ENCODE data around the gene SPATA9. TPM values are rescaled to one million over a fixed set of nuclear protein-coding genes. Genes with fewer than 3 reads are reported as not detected.
"Not testable (repeated sequence)": the region's sequence is repeated elsewhere in the genome, so short reads cannot be mapped to it uniquely, and the experiment has no call there.

The SPATA9 gene
- total and polyA plus RNA-seq, 7 donors: 0.36 to 1.1 TPM; not detected in 5

DNA sequence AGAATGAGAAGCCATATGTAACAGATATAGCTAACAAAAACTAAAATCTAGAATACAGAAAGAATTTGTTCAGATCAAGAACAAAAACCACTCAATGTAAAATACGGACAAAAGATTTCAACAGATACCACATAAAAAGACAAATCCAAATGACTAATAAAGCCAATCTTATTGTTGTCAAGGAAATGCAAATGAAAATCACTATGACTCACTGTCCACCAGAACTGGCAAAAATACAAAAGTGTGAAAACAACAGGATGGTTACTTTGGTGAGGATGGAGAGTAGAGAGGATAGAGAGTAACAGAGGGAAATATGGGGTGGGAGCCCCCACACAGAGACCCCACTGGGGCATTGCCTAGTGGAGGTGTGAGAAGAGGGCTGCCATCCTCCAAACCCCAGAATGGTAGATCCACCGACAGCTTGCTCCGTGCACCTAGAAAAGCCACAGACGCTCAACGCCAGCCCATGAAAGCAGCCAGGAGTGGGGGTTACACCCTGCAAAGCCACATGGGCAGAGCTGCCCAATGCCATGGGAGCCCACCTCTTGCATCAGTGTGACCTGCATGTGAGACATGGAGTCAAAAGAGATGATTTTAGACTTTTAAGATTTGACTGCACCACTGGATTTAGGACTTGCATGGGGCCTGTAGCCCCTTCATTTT is 33.1 kb upstream of the SPATA9 start:
- no peak overlapping the region for H3K27ac ChIP-seq
- no peak overlapping the region for H3K4me3 ChIP-seq
- H3K4me1 ChIP-seq: peaks cover 0 to 11% (median 5%) of the 10 kb centered on the region in 4 donors
- intact Hi-C loops (cut with DNase I): no loop called here
- H3K9me3 ChIP-seq: no peaks in the 10 kb centered on the region
- no peaks in the 10 kb centered on the region for H3K27me3 ChIP-seq
- WGBS, 2 donors: 86 to 87% methylated on average over 5 of the region's 5 CpGs
- H3K36me3 ChIP-seq: no peaks in the 10 kb centered on the region
- TF ChIP-seq EP300 (IDR thresholded peaks at IDR 0.05) (no peak), POLR2AphosphoS5 (IDR thresholded peaks at IDR 0.05) (no peak), POLR2A (IDR thresholded peaks at IDR 0.05) (no peak)
- TF ChIP-seq, protein P1, sequence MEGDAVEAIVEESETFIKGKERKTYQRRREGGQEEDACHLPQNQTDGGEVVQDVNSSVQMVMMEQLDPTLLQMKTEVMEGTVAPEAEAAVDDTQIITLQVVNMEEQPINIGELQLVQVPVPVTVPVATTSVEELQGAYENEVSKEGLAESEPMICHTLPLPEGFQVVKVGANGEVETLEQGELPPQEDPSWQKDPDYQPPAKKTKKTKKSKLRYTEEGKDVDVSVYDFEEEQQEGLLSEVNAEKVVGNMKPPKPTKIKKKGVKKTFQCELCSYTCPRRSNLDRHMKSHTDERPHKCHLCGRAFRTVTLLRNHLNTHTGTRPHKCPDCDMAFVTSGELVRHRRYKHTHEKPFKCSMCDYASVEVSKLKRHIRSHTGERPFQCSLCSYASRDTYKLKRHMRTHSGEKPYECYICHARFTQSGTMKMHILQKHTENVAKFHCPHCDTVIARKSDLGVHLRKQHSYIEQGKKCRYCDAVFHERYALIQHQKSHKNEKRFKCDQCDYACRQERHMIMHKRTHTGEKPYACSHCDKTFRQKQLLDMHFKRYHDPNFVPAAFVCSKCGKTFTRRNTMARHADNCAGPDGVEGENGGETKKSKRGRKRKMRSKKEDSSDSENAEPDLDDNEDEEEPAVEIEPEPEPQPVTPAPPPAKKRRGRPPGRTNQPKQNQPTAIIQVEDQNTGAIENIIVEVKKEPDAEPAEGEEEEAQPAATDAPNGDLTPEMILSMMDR (IDR thresholded peaks at IDR 0.05): no peak
- no peak for DNase-seq

- Histone ChIP-seq H3K27ac (no peak overlapping the region), H3K36me3 (no peaks in the 10 kb centered on the region), H3K27me3 (no peaks in the 10 kb centered on the region), H3K4me1 (peaks cover 0 to 9% (median 4%) of the 10 kb centered on the region in 4 donors), H3K9me3 (no peaks in the 10 kb centered on the region), H3K4me3 (no peak overlapping the region)
- intact Hi-C loops (cut with DNase I): no loop called here
- 82 to 93% methylated on average over 4 of the region's 4 CpGs for WGBS, 2 donors
- no peak for DNase-seq
- TF ChIP-seq POLR2A (IDR thresholded peaks at IDR 0.05) (no peak), EP300 (IDR thresholded peaks at IDR 0.05) (no peak), POLR2AphosphoS5 (IDR thresholded peaks at IDR 0.05) (no peak)
- TF ChIP-seq, protein P1 (IDR thresholded peaks at IDR 0.05): no peak
Measured at GRCh38 chr5:95713960-95714710, 31.3 kb upstream of the SPATA9 start.

DNA sequence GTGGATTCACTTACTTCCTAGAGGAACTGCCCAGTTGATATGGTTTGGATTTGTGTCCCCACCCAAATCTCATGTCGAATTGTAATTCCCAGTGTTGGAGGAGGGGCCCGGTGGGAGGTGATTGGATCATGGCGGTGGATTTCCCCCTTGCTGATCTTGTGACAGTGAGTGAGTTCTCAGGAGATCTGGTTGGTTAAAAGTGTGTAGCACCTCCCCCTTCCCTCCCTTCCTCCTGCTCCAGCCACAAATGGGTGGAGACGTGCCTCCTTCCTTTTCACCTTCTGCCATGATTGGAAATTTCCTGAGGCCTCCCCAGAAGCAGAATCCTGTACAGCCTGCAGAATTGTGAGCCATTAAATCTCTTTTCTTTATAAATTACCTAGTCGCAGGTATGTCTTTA is 30.5 kb upstream of the SPATA9 start:
- H3K27ac ChIP-seq; intact Hi-C loops (cut with DNase I); DNase-seq; H3K36me3 ChIP-seq; H3K27me3 ChIP-seq; H3K4me3 ChIP-seq; H3K9me3 ChIP-seq; H3K4me1 ChIP-seq: not testable (repeated sequence)
- 92% methylated on average over 4 to 5 of the region's 5 CpGs for WGBS, 2 donors

GRCh38 chr5:95712347-95712958 is 29.7 kb upstream of the SPATA9 start:
- no peaks in the 10 kb centered on the region for H3K36me3 ChIP-seq
- peaks cover 0 to 9% (median 4%) of the 10 kb centered on the region in 4 donors for H3K4me1 ChIP-seq
- no peak for DNase-seq
- WGBS, 2 donors: 72 to 74% methylated on average over 2 of the region's 2 CpGs
- no peaks in the 10 kb centered on the region for H3K9me3 ChIP-seq
- no peak for TF ChIP-seq EP300 (IDR thresholded peaks at IDR 0.05)
- TF ChIP-seq, protein P1 (IDR thresholded peaks at IDR 0.05): no peak
- no peak for TF ChIP-seq POLR2A (IDR thresholded peaks at IDR 0.05)
- no peak for TF ChIP-seq POLR2AphosphoS5 (IDR thresholded peaks at IDR 0.05)
- H3K4me3 ChIP-seq: no peak overlapping the region
- no peak overlapping the region for H3K27ac ChIP-seq
- no peaks in the 10 kb centered on the region for H3K27me3 ChIP-seq
- intact Hi-C loops (cut with DNase I): no loop called here

Data from sigmoid colon (tissue), 7 donors.